Measurements from ENCODE around the gene PARD3B.

- TF ChIP-seq CTCF (conservative IDR thresholded peaks at IDR 0.05; ENCODE audit: low read depth in 2 of 2) (no peak), EZH2phosphoT487 (IDR thresholded peaks at IDR 0.05; ENCODE audit: unreplicated experiment) (no peak), POLR2AphosphoS5 (IDR thresholded peaks at IDR 0.05; ENCODE audit: low read depth) (no peak)
Measured at GRCh38 chr2:205483095-205483494, 937.8 kb downstream of the PARD3B start.
